ENCODE measurements around the gene GALNT15.

- TF ChIP-seq CTCF (IDR thresholded peaks at IDR 0.05) (no peak), EZH2 (IDR thresholded peaks at IDR 0.05) (no peak)
These were observed 47.8 kb upstream of the GALNT15 start for GRCh38 chr3:16126634-16127033.
